T-helper 1 cell treated with Interleukin-12 subunit alpha and Interleukin-12 subunit beta and Interleukin-4 antibody, amounts not matched to agents 30 ng/mL and 1 ng/mL, for 36 hours (primary cell): ENCODE results near the gene PSMD5. TPM values are rescaled to one million over a fixed set of nuclear protein-coding genes. Genes with fewer than 3 reads are reported as not detected.

Experiments used
- intact Hi-C: fragments of 100-400 bp; cut with micrococcal nuclease; formaldehyde crosslinking; loops from one replicate; pipeline ENCODE4 v1.15.1; 2024
- total RNA-seq: library from RNA; stranded (reverse); gene quantifications from 2 replicates; pipeline ENCODE4 v1.2.3, GENCODE V29; 2022

PSMD5 gene
- total RNA-seq, 1 donor from 2014 or later: 53.3 TPM

- intact Hi-C loops: no loop called here
These were observed 32.9 kb upstream of the PSMD5 start for GRCh38 chr9:120875643-120875953.

GRCh38 chr9:120875195-120875565, 32.5 kb upstream of the PSMD5 start:
- intact Hi-C loops: no loop called here

GRCh38 chr9:120874226-120875194, 31.8 kb upstream of the PSMD5 start:
- intact Hi-C loops: no loop called here

GRCh38 chr9:120873512-120873911, 30.8 kb upstream of the PSMD5 start:
- intact Hi-C loops: no loop called here

- intact Hi-C loops: no loop called here
These were observed 30.2 kb upstream of the PSMD5 start for GRCh38 chr9:120872791-120873502.

GRCh38 chr9:120870206-120870605, 27.5 kb upstream of the PSMD5 start:
- intact Hi-C loops: no loop called here

- intact Hi-C loops: loop anchor here (2.0 kb wide), 2 partner anchors 59 to 331 kb away; partner anchors contain the start of gene RAB14
These were observed 27.0 kb upstream of the PSMD5 start for GRCh38 chr9:120869726-120870125.

GRCh38 chr9:120869360-120869687, 26.6 kb upstream of the PSMD5 start:
- intact Hi-C loops: loop anchor here (2.0 kb wide), 2 partner anchors 59 to 331 kb away; partner anchors contain the start of gene RAB14

- intact Hi-C loops: loop anchor here (1.0 to 2.0 kb wide), 11 partner anchors 7 to 332 kb away; partner anchors contain the start of genes CNTRL, FBXW2, MEGF9 and PSMD5
These were observed 26.1 kb upstream of the PSMD5 start for GRCh38 chr9:120868676-120869359.

- intact Hi-C loops: loop anchor here (1.0 to 2.0 kb wide), 11 partner anchors 8 to 332 kb away; partner anchors contain the start of genes CNTRL, FBXW2, MEGF9 and PSMD5
These were observed 25.6 kb upstream of the PSMD5 start for GRCh38 chr9:120868339-120868675.

- intact Hi-C loops: loop anchor here (1.0 to 2.0 kb wide), 11 partner anchors 8 to 333 kb away; partner anchors contain the start of genes CNTRL, FBXW2, MEGF9 and PSMD5
These were observed 25.1 kb upstream of the PSMD5 start for GRCh38 chr9:120867676-120868338.

GRCh38 chr9:120866651-120867050, 23.9 kb upstream of the PSMD5 start:
- intact Hi-C loops: no loop called here

GRCh38 chr9:120865809-120866208, 23.1 kb upstream of the PSMD5 start:
- intact Hi-C loops: no loop called here

GRCh38 chr9:120865176-120865575, 22.5 kb upstream of the PSMD5 start:
- intact Hi-C loops: no loop called here

GRCh38 chr9:120864719-120865118, 22.0 kb upstream of the PSMD5 start:
- intact Hi-C loops: no loop called here

GRCh38 chr9:120863833-120864232, 21.1 kb upstream of the PSMD5 start:
- intact Hi-C loops: no loop called here

- intact Hi-C loops: no loop called here
These were observed 19.7 kb upstream of the PSMD5 start for GRCh38 chr9:120862452-120862851.

GRCh38 chr9:120861935-120862334, 19.2 kb upstream of the PSMD5 start:
- intact Hi-C loops: no loop called here

- intact Hi-C loops: no loop called here
These were observed 17.4 kb upstream of the PSMD5 start for GRCh38 chr9:120860083-120860482.

- intact Hi-C loops: no loop called here
These were observed 16.6 kb upstream of the PSMD5 start for GRCh38 chr9:120859361-120859760.

GRCh38 chr9:120857902-120858301, 15.2 kb upstream of the PSMD5 start:
- intact Hi-C loops: no loop called here
